GM04504 (cell line): ENCODE data around the gene MUC2.
"Not testable (repeated sequence)": the region's sequence is repeated elsewhere in the genome, so short reads cannot be mapped to it uniquely, and the experiment has no call there.

Source experiments
- DNase-seq: peaks from one replicate; pipeline ENCODE4 v3.0.0-alpha.2; 2012; ENCODE audit warnings: low read depth

Gene MUC2

DNA sequence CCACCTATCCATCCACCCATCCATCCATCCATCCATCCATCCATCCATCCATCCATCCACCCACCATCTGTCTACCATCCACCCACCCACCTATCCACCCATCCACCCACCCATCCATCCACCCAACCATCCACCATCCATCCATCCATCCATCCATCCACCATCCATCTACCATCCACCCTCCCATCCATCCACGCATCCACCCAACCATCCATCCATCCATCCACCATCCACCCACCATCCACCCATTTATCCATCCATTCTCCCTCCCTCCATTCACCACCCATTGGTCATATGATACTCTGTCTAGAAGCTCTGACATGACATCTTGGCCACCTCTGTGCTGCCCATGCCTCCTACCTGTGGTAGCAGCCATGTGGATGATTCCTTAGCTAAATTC, 31.7 kb downstream of the MUC2 start:
- DNase-seq, result no peak

DNA sequence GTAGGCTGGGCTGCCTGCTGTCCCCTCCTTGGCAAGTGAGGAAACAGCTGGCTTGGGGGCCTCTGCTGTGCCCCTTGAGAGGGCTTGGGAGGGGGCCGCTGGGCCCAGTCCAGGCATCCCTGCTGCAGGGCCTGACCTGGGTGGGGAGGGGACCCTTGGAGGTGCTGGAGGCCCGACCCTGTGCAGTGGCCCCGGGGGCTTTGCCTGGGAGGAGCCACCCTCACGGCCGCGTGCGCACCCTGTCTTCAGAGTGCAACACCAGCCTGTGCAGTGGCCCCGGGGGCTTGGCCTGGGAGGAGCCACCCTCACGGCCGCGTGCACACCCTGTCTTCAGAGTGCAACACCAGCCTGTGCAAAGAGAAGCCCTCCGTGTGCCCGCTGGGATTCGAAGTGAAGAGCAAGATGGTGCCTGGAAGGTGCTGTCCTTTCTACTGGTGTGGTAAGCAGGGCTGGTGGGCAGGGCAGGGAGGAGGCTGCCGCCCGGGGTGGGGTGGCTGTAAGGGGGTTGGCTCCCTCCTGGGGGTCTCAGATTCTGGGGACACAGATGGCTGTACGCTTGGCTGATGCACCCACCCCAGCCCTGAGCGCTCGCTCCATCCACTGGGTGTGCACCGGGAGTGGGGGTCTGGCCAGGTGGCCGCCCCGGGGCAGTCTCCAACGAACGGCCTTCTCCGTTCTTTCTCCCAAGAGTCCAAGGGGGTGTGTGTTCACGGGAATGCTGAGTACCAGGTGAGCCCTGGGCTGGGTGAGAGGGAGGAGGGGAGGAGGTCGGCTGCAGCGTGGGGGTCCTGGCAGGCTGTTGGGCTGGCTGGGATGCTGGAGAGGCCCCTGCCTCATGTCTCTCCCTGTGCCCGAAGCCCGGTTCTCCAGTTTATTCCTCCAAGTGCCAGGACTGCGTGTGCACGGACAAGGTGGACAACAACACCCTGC, 32.9 kb downstream of the MUC2 start:
- DNase-seq, result no peak

- DNase-seq, result no peak
Measured at GRCh38 chr11:1108246-1108900, 33.7 kb downstream of the MUC2 start.

DNA sequence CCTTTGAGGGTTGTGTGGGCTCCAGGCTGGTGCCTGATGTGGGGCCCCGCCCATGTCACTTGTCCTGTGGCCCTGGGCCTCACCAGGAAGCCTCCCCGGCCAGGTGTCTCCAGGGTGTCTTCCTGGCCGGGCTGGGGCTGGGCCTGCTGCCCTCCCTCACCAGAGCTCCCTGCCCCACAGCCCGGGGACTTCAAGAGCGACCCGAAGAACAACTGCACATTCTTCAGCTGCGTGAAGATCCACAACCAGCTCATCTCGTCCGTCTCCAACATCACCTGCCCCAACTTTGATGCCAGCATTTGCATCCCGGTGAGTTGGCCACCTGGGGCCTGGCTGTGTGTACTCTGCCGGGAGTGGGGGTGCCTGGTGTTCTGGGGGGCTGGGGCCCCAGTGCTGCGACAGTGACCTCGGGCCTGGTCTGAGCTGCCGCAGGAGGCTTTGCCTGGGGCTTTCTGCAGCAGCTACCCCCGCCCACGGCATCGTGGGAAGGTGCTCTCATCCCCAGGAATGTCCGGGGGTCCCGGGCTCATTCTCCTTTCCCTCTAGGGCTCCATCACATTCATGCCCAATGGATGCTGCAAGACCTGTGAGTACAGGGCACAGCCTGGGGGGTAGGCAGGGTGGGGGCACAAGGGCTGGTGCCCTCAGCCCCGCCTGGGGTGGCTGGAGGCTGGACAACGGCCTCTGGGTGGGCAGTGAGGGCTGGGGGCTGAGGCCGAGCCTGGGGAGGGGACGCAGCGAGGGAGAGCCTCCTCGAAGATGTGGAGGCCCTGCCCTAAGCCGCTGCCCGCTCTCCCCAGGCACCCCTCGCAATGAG, 34.6 kb downstream of the MUC2 start:
- DNase-seq, result no peak

- DNase-seq, result no peak
Measured at GRCh38 chr11:1109918-1110705, 35.4 kb downstream of the MUC2 start.

- DNase-seq, result no peak
Measured at GRCh38 chr11:1111545-1112212, 37.0 kb downstream of the MUC2 start.

DNA sequence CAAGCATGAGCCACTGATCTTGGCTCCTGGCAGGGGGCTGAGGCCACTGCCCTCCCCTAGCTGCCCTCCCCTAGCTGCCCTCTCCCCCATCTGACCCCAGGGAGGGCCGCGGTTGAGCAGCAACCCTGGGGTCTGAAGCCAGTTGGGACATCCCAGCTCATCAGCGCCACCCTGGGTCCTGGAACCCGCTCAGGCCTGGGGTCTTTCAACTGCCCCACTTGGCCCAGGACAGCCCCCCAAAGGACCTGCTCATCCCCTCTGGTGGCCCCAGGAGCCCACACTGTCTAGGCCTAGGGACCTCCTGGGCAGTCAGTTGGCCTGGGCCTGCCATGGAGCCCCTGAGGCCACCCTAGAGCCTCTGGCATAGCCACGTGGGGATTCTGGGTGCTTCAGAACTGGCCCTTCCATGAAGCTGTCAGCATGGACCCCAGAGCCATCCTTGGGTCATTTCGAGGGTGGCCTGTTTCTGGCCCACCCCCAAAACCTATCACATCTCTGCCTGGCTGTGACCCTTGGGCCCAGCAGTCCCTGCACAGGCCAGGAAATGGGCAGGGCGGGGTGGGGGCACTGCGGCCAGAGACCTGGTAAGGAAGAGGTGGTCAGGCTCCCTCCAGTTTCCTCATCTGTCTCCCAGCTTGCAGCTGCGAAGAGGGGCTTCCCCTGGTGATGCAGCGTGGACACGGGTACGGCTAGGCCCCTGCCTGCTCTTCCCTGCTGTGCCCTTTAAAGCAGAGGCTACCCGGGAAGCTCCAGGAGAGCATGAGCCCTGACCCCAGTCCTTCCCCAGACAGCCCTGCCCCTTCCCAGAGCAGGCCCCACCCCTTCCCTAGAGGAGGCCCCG, 37.9 kb downstream of the MUC2 start:
- no peak for DNase-seq

GRCh38 chr11:1113405-1114201, 38.9 kb downstream of the MUC2 start:
- no peak for DNase-seq

DNA sequence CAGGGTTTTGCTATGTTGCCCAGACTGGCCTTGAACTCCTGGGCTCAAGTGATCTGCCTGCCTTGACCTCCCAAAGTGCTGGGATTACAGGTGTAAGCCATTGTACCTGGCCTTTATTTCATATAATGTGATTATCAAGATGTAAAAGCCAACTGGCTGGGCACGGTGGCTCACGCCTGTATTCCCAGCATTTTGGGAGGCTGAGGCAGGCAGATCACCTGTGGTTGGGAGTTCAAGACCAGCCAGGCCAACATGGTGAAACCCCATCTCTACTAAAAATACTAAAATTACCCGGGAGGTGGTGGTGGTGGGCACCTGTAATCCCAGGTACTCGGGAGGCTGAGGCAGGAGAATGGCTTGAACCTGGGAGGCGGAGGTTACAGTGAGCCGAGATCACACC, 40.6 kb downstream of the MUC2 start:
- not testable (repeated sequence) for DNase-seq

DNA sequence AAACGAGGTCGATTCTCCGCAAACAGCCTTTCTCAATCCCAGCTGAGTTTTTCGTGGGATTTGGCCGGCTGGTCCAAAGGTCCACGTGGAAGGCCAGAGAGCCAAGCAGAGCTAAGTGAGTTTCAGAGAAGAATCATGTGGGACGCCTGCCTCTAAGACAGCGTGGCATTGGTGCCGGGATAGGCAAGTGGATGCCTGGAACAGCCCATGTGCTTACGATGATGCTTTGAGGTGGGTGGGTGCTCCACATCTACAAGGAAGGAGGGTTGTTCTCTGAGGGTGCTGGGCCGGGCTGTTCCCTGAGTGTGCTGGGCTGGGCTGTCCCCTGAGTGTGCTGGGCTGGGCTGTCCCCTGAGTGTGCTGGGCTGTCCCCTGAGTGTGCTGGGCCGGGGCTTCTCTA, 41.4 kb downstream of the MUC2 start:
- DNase-seq, result no peak

DNA sequence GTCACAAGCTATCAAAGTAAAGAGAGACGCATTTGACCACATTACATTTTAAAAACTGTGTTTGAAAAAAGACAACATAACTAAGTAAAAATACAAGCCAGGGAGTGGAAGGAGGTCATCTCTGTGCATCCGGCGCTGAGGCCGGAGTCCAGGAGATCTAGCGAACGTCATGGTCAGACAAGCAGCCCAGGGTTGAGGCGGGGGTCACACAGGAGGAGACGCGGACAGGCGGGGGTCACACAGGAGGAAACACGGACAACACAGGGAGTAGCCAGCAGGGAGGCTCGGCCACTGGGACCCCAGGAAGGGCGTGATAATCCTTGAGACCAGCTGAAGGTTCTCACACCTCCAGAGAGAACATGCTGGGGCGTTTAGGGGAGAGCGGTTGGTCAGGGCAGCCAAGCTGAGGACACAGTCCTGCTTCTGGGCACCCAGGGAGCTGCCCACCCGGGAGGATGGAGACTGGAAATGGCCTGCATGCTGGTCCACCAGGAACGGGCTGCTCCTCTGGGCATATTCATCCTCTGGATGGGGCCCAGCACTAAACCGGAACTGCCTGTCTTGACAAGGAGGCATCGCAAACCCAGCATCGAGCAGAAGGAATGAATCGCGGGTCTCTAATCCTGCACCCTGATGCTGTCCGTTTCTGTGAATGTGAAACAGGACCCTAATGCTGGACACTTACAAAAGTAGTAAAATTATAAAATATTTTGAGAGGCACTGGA, 42.2 kb downstream of the MUC2 start:
- no peak for DNase-seq

GRCh38 chr11:1117992-1118391, 43.3 kb downstream of the MUC2 start:
- DNase-seq, result no peak

- DNase-seq, result no peak
Measured at GRCh38 chr11:1118755-1119603, 44.3 kb downstream of the MUC2 start.

DNA sequence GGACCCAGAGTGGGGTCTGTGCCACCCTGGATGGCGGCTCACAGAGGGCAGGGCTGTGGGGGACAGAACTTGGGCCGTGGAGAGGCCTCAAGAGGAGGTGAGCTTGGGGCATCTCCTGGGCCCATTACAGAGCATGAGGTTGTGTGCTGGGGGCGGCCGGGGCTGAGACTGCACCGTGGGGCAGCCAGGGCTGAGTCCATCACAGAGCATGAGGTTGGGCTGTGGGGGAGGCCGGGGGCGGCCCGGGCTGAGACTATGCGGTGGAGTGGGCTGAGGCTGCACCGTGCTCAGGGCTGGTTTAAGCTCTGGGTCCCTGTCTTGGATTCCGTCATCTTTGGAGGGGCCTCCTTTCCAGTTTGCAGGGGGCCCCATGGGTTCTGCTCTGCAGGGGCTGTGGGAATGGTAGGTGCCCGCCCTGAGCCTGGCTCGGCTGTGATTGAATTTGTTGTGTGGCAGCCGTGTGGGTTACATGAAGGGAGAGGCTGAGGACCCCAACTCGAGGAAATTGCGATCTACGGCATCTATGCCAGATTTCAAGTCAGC, 45.0 kb downstream of the MUC2 start:
- DNase-seq, result no peak

DNA sequence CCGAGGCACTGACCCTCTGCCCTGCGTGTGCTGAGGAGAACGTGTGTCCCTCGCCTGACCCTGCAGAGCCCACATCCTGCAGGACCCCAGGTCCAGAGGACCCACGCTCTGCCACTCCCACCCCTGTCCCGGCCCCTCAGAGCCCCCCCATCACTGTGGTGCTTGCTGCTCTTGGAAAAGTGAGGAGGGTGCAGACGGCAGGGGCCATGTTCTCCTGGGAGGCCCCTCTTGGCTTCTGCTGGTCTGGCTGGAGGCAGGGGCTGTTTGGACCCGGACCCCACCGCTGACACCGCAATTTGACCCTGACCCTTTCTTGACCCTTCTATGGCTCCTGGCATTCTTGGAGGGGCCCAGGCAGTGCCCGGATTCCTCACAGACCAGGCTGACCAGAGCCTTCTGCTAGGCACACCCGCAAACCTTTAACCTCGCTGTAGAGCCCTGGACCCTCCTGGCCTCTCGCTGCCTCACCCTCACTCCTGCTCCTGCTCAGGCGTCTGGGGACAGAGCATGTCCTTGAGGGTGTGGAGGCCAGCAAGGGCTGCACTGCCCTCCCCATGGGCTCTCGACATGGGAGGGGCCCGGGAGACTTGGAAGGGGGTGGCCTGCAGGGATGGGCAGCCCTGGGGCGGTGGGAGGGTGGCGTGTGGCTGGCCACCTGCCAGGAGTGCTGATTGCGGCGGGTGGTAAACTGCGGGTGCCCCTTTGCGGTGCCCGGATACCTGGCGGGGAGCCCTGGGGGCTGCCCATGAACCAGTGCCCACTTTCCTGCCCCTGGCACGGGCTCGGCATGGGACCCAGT, 46.1 kb downstream of the MUC2 start:
- DNase-seq, result no peak

DNA sequence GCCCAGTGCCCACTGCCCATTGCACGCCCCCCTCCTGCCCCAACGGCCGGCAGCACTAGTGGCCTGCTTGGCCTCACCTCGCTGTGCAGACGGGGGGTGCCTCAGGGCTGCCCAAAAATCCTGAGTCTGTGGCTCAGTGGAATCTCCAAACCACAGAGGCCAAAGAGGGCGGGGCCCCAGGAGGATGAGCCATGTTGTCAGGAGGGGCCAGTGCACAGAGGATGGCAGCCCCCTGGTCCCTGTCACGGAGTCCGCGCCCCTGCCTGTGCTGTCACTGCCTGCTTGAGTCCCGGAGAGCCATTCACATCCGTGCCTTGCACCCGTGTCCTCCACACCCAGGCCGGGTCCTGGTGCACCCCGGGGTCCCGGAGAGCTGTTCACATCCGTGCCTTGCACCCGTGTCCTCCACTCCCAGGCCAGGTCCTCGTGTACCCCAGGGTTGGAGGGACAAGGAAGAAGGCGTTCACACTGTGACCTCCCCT, 46.7 kb downstream of the MUC2 start:
- DNase-seq, result no peak
